HCT116 (cell line): Measurements from ENCODE around the gene TNIK. TPM values are rescaled to one million over a fixed set of nuclear protein-coding genes. Genes with fewer than 3 reads are reported as not detected.

Experiments
- ATAC-seq: fragments of 200-7000 bp; cut with Tn5 transposase; 2 replicates; pipeline ENCODE4 v1.9.1; 2020; ENCODE audit warnings: mild to moderate bottlenecking, moderate library complexity
- BruUV-seq: library from RNA; stranded (reverse); fragments of 400-500 nt; replicated peaks from 2 replicates; lab custom pipeline; 2021; lab: Mats Ljungman, UMichigan
- CTCF ChIA-PET: fragments of 300-600 bp; sonication (Branson Sonifier 250); formaldehyde crosslinking; loops from one replicate; lab custom pipeline; 2021; ENCODE audit warnings: antibody characterized with exemption; lab: Charles Lee
- POLR2A ChIA-PET: fragments of 300-600, 350-600 bp; sonication (Branson Sonifier 250); formaldehyde crosslinking; loops from one replicate; lab custom pipeline; 2021; ENCODE audit warnings: antibody characterized with exemption; lab: Charles Lee
- RAD21 ChIA-PET, 2 experiments: fragments of 300-600 bp; sonication (Branson Sonifier 250); formaldehyde crosslinking; loops; one replicate each; lab custom pipeline; 2023; ENCODE audit warnings: low total read pairs in 2 of 2; ENCODE audit not compliant: uncharacterized antibody in 2 of 2, unreplicated experiment in 2 of 2, low non-redundant PET in 1 of 2; lab: Charles Lee
- DNase-seq: peaks from one replicate; pipeline ENCODE4 v3.0.0-alpha.2; 2010; ENCODE audit warnings: low read depth, low spot score
- H2AFZ ChIP-seq: fragments of 200-600 bp; shearing (Covaris generic), sonication (generic); 2 replicates; pipeline ENCODE4 v1.6.1; 2017; ENCODE audit warnings: low read depth, mixed run types, mixed read lengths, antibody characterized with exemption, low read length; ENCODE audit not compliant: poor library complexity, severe bottlenecking
- H3K27ac ChIP-seq: 2 replicates; pipeline ENCODE4 v1.5.1; 2012; ENCODE audit warnings: low read depth, low read length
- H3K27me3 ChIP-seq: fragments of 200-600 bp; sonication (generic); 2 replicates; pipeline ENCODE4 v1.6.1; 2016; ENCODE audit warnings: mixed run types, low read length, mixed read lengths; ENCODE audit not compliant: insufficient read depth
- H3K36me3 ChIP-seq, 2 experiments: fragments of 200-500 bp in 1 of 2; fragments of 200-600 bp in 1 of 2; sonication (Bioruptor generic) in 1 of 2; sonication (generic) in 1 of 2; 2 replicates each; pipeline versions ENCODE4 v1.5.1 to v1.6.1; 2014 to 2016; ENCODE audit warnings: low read length in 2 of 2, inconsistent platforms in 1 of 2, mixed read lengths in 1 of 2, mixed run types in 1 of 2; ENCODE audit not compliant: insufficient read depth in 2 of 2, control insufficient read depth in 1 of 2
- H3K4me1 ChIP-seq, 2 experiments: fragments of 200-600 bp in 1 of 2; sonication (generic) in 1 of 2; 2 replicates each; pipeline versions ENCODE4 v1.5.1 to v1.6.1; 2012 to 2017; ENCODE audit warnings: low read length in 2 of 2, inconsistent platforms in 1 of 2, mild to moderate bottlenecking in 1 of 2, mixed read lengths in 1 of 2, mixed run types in 1 of 2, moderate library complexity in 1 of 2; ENCODE audit not compliant: insufficient read depth in 2 of 2, control insufficient read depth in 1 of 2
- H3K4me2 ChIP-seq: fragments of 200-600 bp; sonication (generic); 2 replicates; pipeline ENCODE4 v1.6.1; 2017; ENCODE audit warnings: mixed run types, low read length, mixed read lengths
- H3K4me3 ChIP-seq, 2 experiments: fragments of 200-600 bp in 1 of 2; sonication (generic) in 1 of 2; replicated peaks in 1 of 2; 2 replicates each; pipeline ENCODE4 v1.5.1; 2011 to 2016; ENCODE audit warnings: low read length in 2 of 2, control low read depth in 1 of 2, low read depth in 1 of 2, mild to moderate bottlenecking in 1 of 2, mixed read lengths in 1 of 2, mixed run types in 1 of 2
- H3K79me2 ChIP-seq: fragments of 200-600 bp; sonication (generic); 2 replicates; pipeline ENCODE4 v1.6.1; 2017; ENCODE audit warnings: mild to moderate bottlenecking, mixed run types, low read length, moderate library complexity, mixed read lengths; ENCODE audit not compliant: insufficient read depth
- H3K9ac ChIP-seq: fragments of 200-600 bp; sonication (generic); 2 replicates; pipeline ENCODE4 v1.6.1; 2016; ENCODE audit warnings: low read length, mixed read lengths
- H3K9me2 ChIP-seq: fragments of 200-600 bp; sonication (generic), shearing (Covaris generic); 2 replicates; pipeline ENCODE4 v1.6.1; 2017; ENCODE audit warnings: mixed run types, mild to moderate bottlenecking, moderate library complexity; ENCODE audit not compliant: insufficient read depth
- H3K9me3 ChIP-seq, 2 experiments: fragments of 200-500 bp in 1 of 2; fragments of 200-600 bp in 1 of 2; sonication (Bioruptor generic) in 1 of 2; sonication (generic) in 1 of 2; 2 replicates each; pipeline ENCODE4 v1.6.1; 2014 to 2017; ENCODE audit warnings: low read length in 2 of 2, mixed read lengths in 2 of 2, inconsistent platforms in 1 of 2, low read depth in 1 of 2, mild to moderate bottlenecking in 1 of 2, mixed run types in 1 of 2, moderate library complexity in 1 of 2; ENCODE audit not compliant: control insufficient read depth in 1 of 2, insufficient read depth in 1 of 2
- H4K20me1 ChIP-seq: fragments of 200-600 bp; sonication (generic), shearing (Covaris generic); 2 replicates; pipeline ENCODE4 v1.6.1; 2017; ENCODE audit warnings: mixed run types, mild to moderate bottlenecking, moderate library complexity; ENCODE audit not compliant: insufficient read depth
- ATF3 ChIP-seq: IDR thresholded peaks from 2 replicates; pipeline ENCODE4 v1.6.1; 2012
- CBX3 ChIP-seq: IDR thresholded peaks from 2 replicates; pipeline ENCODE4 v1.6.1; 2012; ENCODE audit warnings: low read depth
- CEBPB ChIP-seq: IDR thresholded peaks from 2 replicates; pipeline ENCODE4 v1.6.1; 2012; ENCODE audit warnings: low read depth
- EGR1 ChIP-seq: IDR thresholded peaks from 2 replicates; pipeline ENCODE4 v1.6.1; 2012; ENCODE audit warnings: low read depth
- ELF1 ChIP-seq: IDR thresholded peaks from 2 replicates; pipeline ENCODE4 v1.6.1; 2012; ENCODE audit warnings: low read depth, borderline replicate concordance
- EZH2 ChIP-seq: fragments of 200-600 bp; sonication (generic); IDR thresholded peaks from 2 replicates; pipeline ENCODE4 v1.6.1; 2017; ENCODE audit warnings: antibody characterized with exemption, mixed run types
- EZH2phosphoT487 ChIP-seq: fragments of 200-600 bp; IDR thresholded peaks from 2 replicates; pipeline ENCODE4 v1.6.1; 2018; ENCODE audit warnings: antibody characterized with exemption, borderline replicate concordance
- FOSL1 ChIP-seq: IDR thresholded peaks from 2 replicates; pipeline ENCODE4 v1.6.1; 2012; ENCODE audit warnings: low read depth
- JUND ChIP-seq: IDR thresholded peaks from 2 replicates; pipeline ENCODE4 v1.6.1; 2012
- MAX ChIP-seq: IDR thresholded peaks from 2 replicates; pipeline ENCODE4 v1.6.1; 2012
- POLR2A ChIP-seq: IDR thresholded peaks from 2 replicates; pipeline ENCODE4 v1.7.0; 2011; ENCODE audit warnings: borderline replicate concordance; ENCODE audit not compliant: insufficient read depth, insufficient read length; ENCODE audit errors: extremely low read depth
- REST ChIP-seq: IDR thresholded peaks from 2 replicates; pipeline ENCODE4 v1.6.1; 2012; ENCODE audit warnings: low read depth
- SIN3A ChIP-seq: IDR thresholded peaks from 2 replicates; pipeline ENCODE4 v1.6.1; 2012; ENCODE audit warnings: low read depth
- SRF ChIP-seq: IDR thresholded peaks from 2 replicates; pipeline ENCODE4 v1.6.1; 2012; ENCODE audit warnings: low read depth
- YY1 ChIP-seq: IDR thresholded peaks from 2 replicates; pipeline ENCODE4 v1.6.1; 2011; ENCODE audit warnings: low read length, low read depth, moderate library complexity, mild to moderate bottlenecking; ENCODE audit not compliant: insufficient replicate concordance; ENCODE audit errors: extremely low read depth
- ZBTB33 ChIP-seq: IDR thresholded peaks from 2 replicates; pipeline ENCODE4 v1.6.1; 2011; ENCODE audit warnings: mild to moderate bottlenecking, low read length, moderate library complexity; ENCODE audit not compliant: insufficient replicate concordance; ENCODE audit errors: extremely low read depth
- ZNF274 ChIP-seq: fragments of 200-500 bp; sonication (Bioruptor generic); IDR thresholded peaks from 2 replicates; pipeline ENCODE4 v1.6.1; 2014; ENCODE audit warnings: mild to moderate bottlenecking, low read depth, low read length, inconsistent platforms
- intact Hi-C: fragments of 100-400 bp; cut with micrococcal nuclease; formaldehyde crosslinking; loops from 2 replicates; pipeline ENCODE4 v1.10.0; 2022
- total RNA-seq: library from RNA; stranded (reverse); gene quantifications from one replicate; pipeline ENCODE4 v1.2.1, GENCODE V29; 2021; ENCODE audit not compliant: unreplicated experiment
- TF ChIP-seq, protein P1 (sequence below), 3 experiments: fragments of 200-600 bp in 1 of 3; sonication (generic) in 1 of 3; IDR thresholded peaks in 2 of 3; conservative IDR thresholded peaks in 1 of 3; 2 replicates each; pipeline ENCODE4 v1.5.1; 2012 to 2017; ENCODE audit warnings: low read depth in 2 of 3, low read length in 2 of 3, antibody characterized with exemption in 1 of 3, borderline replicate concordance in 1 of 3, control low read depth in 1 of 3, mild to moderate bottlenecking in 1 of 3, mixed read lengths in 1 of 3, mixed run types in 1 of 3, moderate library complexity in 1 of 3; ENCODE audit not compliant: insufficient read depth in 1 of 3

The TNIK gene
- total RNA-seq, 1 experiment from 2014 or later, result 24.1 TPM

GRCh38 chr3:171498921-171499320 is 38.7 kb upstream of the TNIK start:
- no TSS peak for BruUV-seq
- no peak overlapping the region for H3K4me3 ChIP-seq
- intact Hi-C loops, result no loop called here
- CTCF ChIA-PET, result no interaction called here
- H3K36me3 ChIP-seq, result no peaks in the 10 kb centered on the region
- no peaks in the 10 kb centered on the region for H3K4me1 ChIP-seq
- H2AFZ ChIP-seq, result no peak overlapping the region
- ATAC-seq, result no peak
- H3K4me2 ChIP-seq, result no peak overlapping the region
- H3K27me3 ChIP-seq, result no peaks in the 10 kb centered on the region
- TF ChIP-seq SIN3A (no peak), FOSL1 (no peak), EZH2phosphoT487 (no peak), ATF3 (no peak), CEBPB (no peak), ELF1 (no peak), CBX3 (no peak), MAX (no peak), ZBTB33 (no peak), SRF (no peak), JUND (no peak), EGR1 (no peak), EZH2 (no peak), POLR2A (no peak), ZNF274 (no peak), YY1 (no peak), REST (no peak)
- TF ChIP-seq, protein P1, sequence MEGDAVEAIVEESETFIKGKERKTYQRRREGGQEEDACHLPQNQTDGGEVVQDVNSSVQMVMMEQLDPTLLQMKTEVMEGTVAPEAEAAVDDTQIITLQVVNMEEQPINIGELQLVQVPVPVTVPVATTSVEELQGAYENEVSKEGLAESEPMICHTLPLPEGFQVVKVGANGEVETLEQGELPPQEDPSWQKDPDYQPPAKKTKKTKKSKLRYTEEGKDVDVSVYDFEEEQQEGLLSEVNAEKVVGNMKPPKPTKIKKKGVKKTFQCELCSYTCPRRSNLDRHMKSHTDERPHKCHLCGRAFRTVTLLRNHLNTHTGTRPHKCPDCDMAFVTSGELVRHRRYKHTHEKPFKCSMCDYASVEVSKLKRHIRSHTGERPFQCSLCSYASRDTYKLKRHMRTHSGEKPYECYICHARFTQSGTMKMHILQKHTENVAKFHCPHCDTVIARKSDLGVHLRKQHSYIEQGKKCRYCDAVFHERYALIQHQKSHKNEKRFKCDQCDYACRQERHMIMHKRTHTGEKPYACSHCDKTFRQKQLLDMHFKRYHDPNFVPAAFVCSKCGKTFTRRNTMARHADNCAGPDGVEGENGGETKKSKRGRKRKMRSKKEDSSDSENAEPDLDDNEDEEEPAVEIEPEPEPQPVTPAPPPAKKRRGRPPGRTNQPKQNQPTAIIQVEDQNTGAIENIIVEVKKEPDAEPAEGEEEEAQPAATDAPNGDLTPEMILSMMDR (IDR thresholded peaks at IDR 0.05 in 2 of 3, conservative IDR thresholded peaks at IDR 0.05 in 1 of 3; ENCODE audit: borderline replicate concordance in 1 of 3, insufficient read depth in 1 of 3, low read depth in 2 of 3, low read length in 2 of 3), result no peak
- RAD21 ChIA-PET, result interaction anchor here in 1 of 2 experiments (0.7 kb wide), 1 partner anchor 192 kb away, joined by 4 read pairs; no protein-coding TSS in a partner anchor
- DNase-seq, result no peak
- H3K79me2 ChIP-seq, result no peaks in the 10 kb centered on the region
- H3K27ac ChIP-seq, result no peak overlapping the region
- H3K9me3 ChIP-seq, result no peaks in the 10 kb centered on the region
- POLR2A ChIA-PET, result no interaction called here
- no peaks in the 10 kb centered on the region for H4K20me1 ChIP-seq
- H3K9ac ChIP-seq, result no peak overlapping the region
- H3K9me2 ChIP-seq, result no peaks in the 10 kb centered on the region
